IPS-18a (cell line): Measurements from ENCODE around the gene ZNF367.

Experiments
- H3K27ac ChIP-seq: one replicate; pipeline ENCODE4 v1.5.1; 2013; ENCODE audit warnings: low read length
- H3K27me3 ChIP-seq: one replicate; pipeline ENCODE4 v1.6.1; 2013; ENCODE audit warnings: mild to moderate bottlenecking, low read length; ENCODE audit not compliant: control insufficient read depth, insufficient read depth
- H3K36me3 ChIP-seq: one replicate; pipeline ENCODE4 v1.6.1; 2013; ENCODE audit warnings: low read depth, low read length; ENCODE audit not compliant: control insufficient read depth
- H3K4me1 ChIP-seq: one replicate; pipeline ENCODE4 v1.6.1; 2013; ENCODE audit warnings: low read depth, low read length; ENCODE audit not compliant: control insufficient read depth
- H3K4me3 ChIP-seq: one replicate; pipeline ENCODE4 v1.5.1; 2013; ENCODE audit warnings: low read length
- H3K9ac ChIP-seq: one replicate; pipeline ENCODE4 v1.6.1; 2013; ENCODE audit warnings: mild to moderate bottlenecking, low read length, moderate library complexity
- H3K9me3 ChIP-seq: one replicate; pipeline ENCODE4 v1.6.1; 2013; ENCODE audit warnings: low read depth, low read length; ENCODE audit not compliant: control insufficient read depth

The ZNF367 gene

DNA sequence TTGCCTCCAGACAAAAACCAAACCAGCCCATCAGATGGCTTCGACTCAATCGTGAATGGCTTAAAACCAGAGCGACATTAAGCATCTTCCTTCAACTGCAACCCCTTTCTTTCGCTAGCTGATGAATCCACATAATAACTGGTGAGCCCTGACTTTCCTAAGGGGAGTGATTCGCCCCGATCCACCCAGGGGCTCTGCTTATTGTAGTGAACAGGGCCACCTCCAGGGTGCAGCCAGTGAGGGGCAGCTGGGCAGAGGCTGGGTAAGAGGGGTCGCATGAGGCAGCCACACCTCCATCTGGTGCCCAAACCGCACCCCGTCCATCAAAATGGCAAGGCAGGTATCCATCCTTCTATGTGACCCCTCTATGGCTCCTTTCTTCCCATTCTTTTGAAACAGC, 72.6 kb downstream of the ZNF367 start:
- no peak overlapping the region for H3K9ac ChIP-seq
- no peaks in the 10 kb centered on the region for H3K27me3 ChIP-seq
- peaks cover 33% of the 10 kb centered on the region for H3K4me1 ChIP-seq
- no peaks in the 10 kb centered on the region for H3K36me3 ChIP-seq
- H3K4me3 ChIP-seq = no peak overlapping the region
- no peaks in the 10 kb centered on the region for H3K9me3 ChIP-seq
- no peak overlapping the region for H3K27ac ChIP-seq

DNA sequence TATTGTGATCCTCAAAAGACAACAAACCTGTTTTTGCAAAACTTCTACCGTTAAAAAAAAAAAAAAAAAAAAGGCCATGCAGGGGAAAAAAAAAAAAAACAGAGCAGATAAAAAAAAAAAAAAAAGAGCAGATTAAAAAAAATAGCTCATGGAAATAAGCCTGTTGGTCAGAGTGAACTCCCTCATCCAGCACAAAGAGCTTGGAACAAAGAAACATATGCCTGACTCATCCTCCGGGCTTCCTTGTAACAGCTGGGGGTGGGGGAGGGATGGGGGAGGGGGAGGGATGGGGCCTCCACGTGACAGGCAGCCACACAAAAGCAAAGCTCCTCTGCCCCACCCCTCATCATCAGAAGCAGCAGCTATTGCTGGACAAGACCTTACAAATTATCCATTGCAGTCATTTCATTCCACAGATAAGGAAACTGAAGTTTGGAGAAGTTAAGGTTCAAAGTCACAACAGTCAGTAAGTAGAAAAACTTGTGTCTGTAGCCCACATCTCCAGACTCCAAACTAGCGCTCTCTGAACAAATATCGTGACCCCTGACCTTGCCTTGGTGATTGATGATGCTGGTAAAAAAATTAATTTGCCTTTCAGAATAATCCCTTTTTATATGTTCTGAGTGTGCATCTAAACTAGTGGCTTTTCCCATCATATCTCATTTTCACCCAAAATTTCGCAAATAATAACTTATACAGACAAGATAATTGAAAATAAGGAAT, 73.6 kb downstream of the ZNF367 start:
- H3K9ac ChIP-seq = peak overlapping the region; percentile 65
- H3K4me3 ChIP-seq = peak overlapping the region; percentile 14
- H3K27me3 ChIP-seq = no peaks in the 10 kb centered on the region
- no peaks in the 10 kb centered on the region for H3K36me3 ChIP-seq
- H3K4me1 ChIP-seq = peaks cover 38% of the 10 kb centered on the region
- H3K27ac ChIP-seq = peak overlapping the region; percentile 93
- no peaks in the 10 kb centered on the region for H3K9me3 ChIP-seq

DNA sequence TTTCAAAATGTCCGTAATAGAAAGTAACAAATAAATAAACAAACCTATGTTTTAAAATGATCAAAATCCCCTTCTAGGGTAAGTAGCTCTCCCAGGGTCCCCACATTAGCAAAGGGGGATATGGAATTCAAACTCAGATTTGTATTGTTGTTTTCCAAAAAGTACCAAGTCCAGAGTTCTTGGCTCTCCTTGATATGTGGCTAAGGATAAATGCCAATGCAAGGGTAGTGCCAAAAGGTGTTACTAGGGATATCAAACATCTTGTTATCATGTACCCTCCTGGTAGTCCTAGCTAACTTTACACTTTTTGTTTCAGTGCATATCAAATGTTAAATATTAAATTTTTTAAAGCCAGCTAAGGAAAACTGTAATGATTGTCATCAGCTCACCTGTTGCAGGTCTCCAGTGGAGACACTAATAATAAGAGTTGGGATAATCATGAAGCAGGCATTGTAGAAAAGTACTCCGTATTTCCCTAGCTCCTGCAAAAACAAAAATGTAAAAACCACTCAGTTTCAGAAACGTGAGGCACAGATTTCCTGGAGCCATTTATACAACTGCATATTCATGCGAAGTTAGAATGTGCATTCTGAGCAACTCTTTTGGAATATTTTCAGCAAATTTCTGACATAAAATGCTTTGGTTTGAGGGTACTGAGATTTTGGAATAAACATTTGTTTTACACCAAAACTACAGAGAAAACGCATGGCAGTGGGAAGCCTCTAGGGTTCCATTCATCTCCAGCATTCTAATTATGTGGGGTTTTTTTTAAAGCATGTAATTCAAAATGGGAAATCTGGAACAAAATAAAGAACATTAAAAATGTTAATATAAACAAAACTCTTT, 74.4 kb downstream of the ZNF367 start:
- Histone ChIP-seq H3K27ac (peak overlapping the region; percentile 93), H3K36me3 (no peaks in the 10 kb centered on the region), H3K4me3 (peak overlapping the region; percentile 14), H3K9ac (peak overlapping the region; percentile 65), H3K27me3 (no peaks in the 10 kb centered on the region), H3K9me3 (no peaks in the 10 kb centered on the region), H3K4me1 (peaks cover 40% of the 10 kb centered on the region)

DNA sequence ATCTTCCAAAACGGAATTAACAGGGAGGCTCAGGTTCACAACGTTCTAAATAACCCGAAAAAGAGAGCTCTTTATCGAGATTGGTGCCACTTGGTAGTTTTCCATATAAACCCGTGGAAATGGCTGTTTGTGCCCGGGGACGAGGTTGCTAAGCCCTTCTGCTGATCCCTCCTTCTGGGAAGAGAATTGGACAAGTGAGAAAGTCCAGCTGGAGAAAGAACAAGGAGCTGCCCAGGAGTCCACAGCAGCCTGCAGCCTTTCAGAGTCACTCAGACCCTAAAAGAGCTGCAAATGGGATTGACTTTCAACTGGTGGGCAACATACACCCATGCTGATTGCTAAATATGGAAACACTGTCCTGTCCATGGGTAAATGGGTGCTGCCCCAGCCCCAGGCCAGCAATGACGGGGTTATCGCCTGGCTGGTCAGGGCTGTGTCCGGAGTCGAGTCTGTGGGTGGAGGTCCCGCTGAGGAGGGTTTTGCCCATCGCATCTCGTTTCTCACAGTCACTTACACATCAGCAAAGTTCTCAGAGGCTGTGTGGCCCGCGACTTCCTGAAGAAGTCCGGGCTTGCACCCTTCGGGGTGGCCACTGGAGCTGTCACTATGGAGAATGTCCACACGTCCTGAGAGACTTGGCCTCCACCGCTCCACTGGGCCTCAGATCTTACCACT, 75.5 kb downstream of the ZNF367 start:
- Histone ChIP-seq H3K9me3 (no peaks in the 10 kb centered on the region), H3K27ac (no peak overlapping the region), H3K4me3 (no peak overlapping the region), H3K36me3 (no peaks in the 10 kb centered on the region), H3K27me3 (no peaks in the 10 kb centered on the region), H3K9ac (no peak overlapping the region), H3K4me1 (peaks cover 40% of the 10 kb centered on the region)

DNA sequence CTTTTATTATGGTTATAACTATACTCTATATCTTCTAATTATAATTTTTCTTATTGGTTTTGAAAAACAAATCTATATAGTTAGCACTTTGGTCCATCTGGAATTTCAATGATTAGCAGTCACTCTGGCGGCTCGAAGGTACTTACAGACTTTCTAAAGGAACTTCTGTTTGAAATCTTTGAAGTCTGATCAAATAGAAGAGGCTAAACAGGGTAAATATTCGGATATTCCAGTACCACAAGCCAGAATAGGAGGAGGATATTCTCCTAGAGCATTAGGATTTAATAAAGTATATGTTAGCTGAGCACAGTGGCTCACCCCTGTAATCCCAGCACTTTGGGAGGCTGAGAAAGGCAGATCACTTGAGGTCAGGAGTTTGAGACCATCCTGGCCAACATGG, 77.5 kb downstream of the ZNF367 start:
- H3K27me3 ChIP-seq = no peaks in the 10 kb centered on the region
- H3K36me3 ChIP-seq = no peaks in the 10 kb centered on the region
- H3K9ac ChIP-seq = no peak overlapping the region
- H3K4me3 ChIP-seq = no peak overlapping the region
- peaks cover 31% of the 10 kb centered on the region for H3K4me1 ChIP-seq
- H3K9me3 ChIP-seq = no peaks in the 10 kb centered on the region
- H3K27ac ChIP-seq = no peak overlapping the region

DNA sequence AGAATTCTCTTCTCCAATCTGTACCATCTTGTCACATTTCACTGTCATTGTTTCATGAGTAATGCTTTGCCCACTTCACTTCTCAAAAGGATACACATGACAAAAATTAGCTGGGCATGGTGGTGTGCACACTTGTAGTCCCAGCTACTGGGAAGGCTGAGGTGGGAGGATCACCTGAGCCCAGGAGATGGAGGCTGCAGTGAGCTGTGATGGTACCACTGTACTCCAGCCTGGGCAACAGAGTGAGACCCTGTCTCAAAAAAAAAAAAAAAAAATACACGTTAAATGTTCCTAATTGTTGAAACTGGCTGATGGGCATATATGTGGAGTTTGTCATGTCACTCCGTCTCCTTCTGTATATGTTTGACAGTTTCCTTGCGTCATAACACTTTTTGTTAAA, 79.9 kb downstream of the ZNF367 start:
- H3K4me3 ChIP-seq = no peak overlapping the region

More for the DNA sequence above, 79.9 kb downstream of the ZNF367 start:
- H3K27ac ChIP-seq = no peak overlapping the region
- H3K4me1 ChIP-seq = peaks cover 9% of the 10 kb centered on the region
- no peak overlapping the region for H3K9ac ChIP-seq
- H3K27me3 ChIP-seq = no peaks in the 10 kb centered on the region
- H3K36me3 ChIP-seq = no peaks in the 10 kb centered on the region
- H3K9me3 ChIP-seq = no peaks in the 10 kb centered on the region
